A673 (cell line): ENCODE measurements around the gene NDST3. TPM values are rescaled to one million over a fixed set of nuclear protein-coding genes. Genes with fewer than 3 reads are reported as not detected.

ENCODE experiments used
- BruUV-seq: library from RNA; stranded (reverse); fragments of 400-500 nt; replicated peaks from 2 replicates; lab custom pipeline; 2021; lab: Mats Ljungman, UMichigan
- CTCF ChIA-PET: fragments of 300-600 bp; sonication (Branson Sonifier 250); formaldehyde crosslinking; loops from one replicate; lab custom pipeline; 2022; ENCODE audit warnings: antibody characterized with exemption; lab: Charles Lee
- POLR2A ChIA-PET: fragments of 300-600 bp; sonication (Branson Sonifier 250); formaldehyde crosslinking; loops from one replicate; lab custom pipeline; 2022; ENCODE audit warnings: antibody characterized with exemption; ENCODE audit not compliant: low non-redundant PET; lab: Charles Lee
- DNase-seq: peaks from one replicate; pipeline ENCODE4 v3.0.0-alpha.2; 2015; ENCODE audit warnings: low spot score
- H3K27ac ChIP-seq: fragments of 200-600 bp; sonication (generic); 2 replicates; pipeline ENCODE4 v1.5.1; 2016; ENCODE audit warnings: mixed run types, low read depth, mild to moderate bottlenecking, mixed read lengths, antibody characterized with exemption, low read length; ENCODE audit not compliant: poor library complexity, severe bottlenecking
- H3K27me3 ChIP-seq: fragments of 200-600 bp; sonication (generic); replicated peaks from 2 replicates; pipeline ENCODE4 v1.6.1; 2017; ENCODE audit warnings: mixed run types, low read depth, mild to moderate bottlenecking, mixed read lengths, antibody characterized with exemption, low read length; ENCODE audit not compliant: insufficient read depth, poor library complexity
- H3K36me3 ChIP-seq: fragments of 200-600 bp; sonication (generic); 2 replicates; pipeline ENCODE4 v1.6.1; 2016; ENCODE audit warnings: mixed run types, mild to moderate bottlenecking, mixed read lengths, antibody characterized with exemption, low read length; ENCODE audit not compliant: insufficient read depth, poor library complexity, severe bottlenecking
- H3K4me1 ChIP-seq: fragments of 200-600 bp; sonication (generic); 2 replicates; pipeline ENCODE4 v1.6.1; 2017; ENCODE audit warnings: mixed run types, mild to moderate bottlenecking, mixed read lengths, antibody characterized with exemption, low read length; ENCODE audit not compliant: insufficient read depth, poor library complexity, severe bottlenecking
- H3K4me3 ChIP-seq: fragments of 200-600 bp; sonication (generic); 2 replicates; pipeline ENCODE4 v1.5.1; 2016; ENCODE audit warnings: low read depth, mixed run types, mild to moderate bottlenecking, mixed read lengths, low read length; ENCODE audit not compliant: poor library complexity, severe bottlenecking
- H3K9me3 ChIP-seq: fragments of 200-600 bp; sonication (generic); 2 replicates; pipeline ENCODE4 v1.6.1; 2016; ENCODE audit warnings: mixed run types, low read depth, mild to moderate bottlenecking, mixed read lengths, antibody characterized with exemption, low read length; ENCODE audit not compliant: poor library complexity, severe bottlenecking
- EZH2 ChIP-seq: fragments of 200-600 bp; sonication (generic); IDR thresholded peaks from 2 replicates; pipeline ENCODE4 v1.6.1; 2017; ENCODE audit warnings: borderline replicate concordance, low read depth, mild to moderate bottlenecking, mixed read lengths, antibody characterized with exemption, low read length; ENCODE audit not compliant: poor library complexity, severe bottlenecking
- intact Hi-C: fragments of 100-400 bp; cut with micrococcal nuclease; formaldehyde crosslinking; loops from one replicate; pipeline ENCODE4 v1.10.0; 2022; ENCODE audit not compliant: unreplicated experiment
- total RNA-seq: library from RNA; stranded (reverse); gene quantifications from 2 replicates; pipeline ENCODE4 v1.2.3, GENCODE V29; 2021
- TF ChIP-seq, protein P1 (sequence below): fragments of 300-800, 200-600 bp; sonication (generic); conservative IDR thresholded peaks from 2 replicates; pipeline ENCODE4 v1.5.1; 2017; ENCODE audit warnings: low read depth, mild to moderate bottlenecking, antibody characterized with exemption, low read length, moderate library complexity, mixed read lengths

The NDST3 gene
- total RNA-seq, 1 experiment from 2014 or later: 3.0 TPM

- H3K27ac ChIP-seq: peak overlapping the region; percentile 94
These were observed 246.4 kb downstream of the NDST3 start for GRCh38 chr4:118280501-118281218.

GRCh38 chr4:118281611-118282442, 247.5 kb downstream of the NDST3 start:
- Histone ChIP-seq H3K4me1 (peaks cover 15% of the 10 kb centered on the region), H3K9me3 (no peaks in the 10 kb centered on the region), H3K36me3 (peaks cover 26% of the 10 kb centered on the region), H3K4me3 (no peak overlapping the region), H3K27me3 (no peaks in the 10 kb centered on the region), H3K27ac (peak overlapping the region; percentile 49)
- peak; percentile 59 for DNase-seq
- POLR2A ChIA-PET: no interaction called here
- TF ChIP-seq EZH2: no peak
- TF ChIP-seq, protein P1, sequence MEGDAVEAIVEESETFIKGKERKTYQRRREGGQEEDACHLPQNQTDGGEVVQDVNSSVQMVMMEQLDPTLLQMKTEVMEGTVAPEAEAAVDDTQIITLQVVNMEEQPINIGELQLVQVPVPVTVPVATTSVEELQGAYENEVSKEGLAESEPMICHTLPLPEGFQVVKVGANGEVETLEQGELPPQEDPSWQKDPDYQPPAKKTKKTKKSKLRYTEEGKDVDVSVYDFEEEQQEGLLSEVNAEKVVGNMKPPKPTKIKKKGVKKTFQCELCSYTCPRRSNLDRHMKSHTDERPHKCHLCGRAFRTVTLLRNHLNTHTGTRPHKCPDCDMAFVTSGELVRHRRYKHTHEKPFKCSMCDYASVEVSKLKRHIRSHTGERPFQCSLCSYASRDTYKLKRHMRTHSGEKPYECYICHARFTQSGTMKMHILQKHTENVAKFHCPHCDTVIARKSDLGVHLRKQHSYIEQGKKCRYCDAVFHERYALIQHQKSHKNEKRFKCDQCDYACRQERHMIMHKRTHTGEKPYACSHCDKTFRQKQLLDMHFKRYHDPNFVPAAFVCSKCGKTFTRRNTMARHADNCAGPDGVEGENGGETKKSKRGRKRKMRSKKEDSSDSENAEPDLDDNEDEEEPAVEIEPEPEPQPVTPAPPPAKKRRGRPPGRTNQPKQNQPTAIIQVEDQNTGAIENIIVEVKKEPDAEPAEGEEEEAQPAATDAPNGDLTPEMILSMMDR: no peak
- no TSS peak for BruUV-seq
- CTCF ChIA-PET: no interaction called here
- intact Hi-C loops: loop anchor here (5.0 kb wide), 1 partner anchor 70 kb away; the partner anchor contains the start of gene PRSS12

More at GRCh38 chr4:118280501-118281218, 246.4 kb downstream of the NDST3 start:
- Histone ChIP-seq H3K36me3 (peaks cover 26% of the 10 kb centered on the region), H3K27me3 (no peaks in the 10 kb centered on the region), H3K4me1 (peaks cover 15% of the 10 kb centered on the region), H3K4me3 (peak overlapping the region; percentile 83), H3K9me3 (no peaks in the 10 kb centered on the region)
- peak; percentile 68 for DNase-seq
- POLR2A ChIA-PET: no interaction called here
- intact Hi-C loops: loop anchor here (5.0 kb wide), 1 partner anchor 72 kb away; the partner anchor contains the start of gene PRSS12
- CTCF ChIA-PET: no interaction called here
- BruUV-seq: no TSS peak
- no peak for TF ChIP-seq EZH2
- TF ChIP-seq, protein P1: peak; percentile 62

DNA sequence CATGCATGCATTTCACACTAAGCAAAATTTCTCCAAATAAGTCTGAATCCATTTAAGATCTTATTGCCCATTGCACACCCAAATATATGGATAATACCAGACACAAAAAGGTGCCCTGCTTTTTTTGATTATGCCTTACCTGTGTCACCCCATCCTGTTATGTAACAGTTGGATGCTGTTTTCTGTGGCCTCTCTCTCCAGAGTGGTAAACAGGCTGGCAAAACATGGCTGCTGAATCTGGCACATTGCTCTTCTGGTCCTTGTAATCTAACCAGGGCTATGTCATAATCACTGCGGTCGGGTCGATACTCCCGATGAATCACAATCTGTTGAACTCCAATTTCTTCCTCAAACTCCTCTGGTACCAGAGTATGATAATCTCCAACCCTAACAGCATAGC, 248.4 kb downstream of the NDST3 start:
- intact Hi-C loops: loop anchor here (5.0 kb wide), 1 partner anchor 70 kb away; the partner anchor contains the start of gene PRSS12
- BruUV-seq: no TSS peak
- H3K27ac ChIP-seq: no peak overlapping the region
- H3K4me1 ChIP-seq: peaks cover 15% of the 10 kb centered on the region
- H3K9me3 ChIP-seq: no peaks in the 10 kb centered on the region
- no peak for TF ChIP-seq EZH2
- TF ChIP-seq, protein P1: no peak
- H3K36me3 ChIP-seq: peaks cover 26% of the 10 kb centered on the region
- no peaks in the 10 kb centered on the region for H3K27me3 ChIP-seq
- ChIA-PET POLR2A (no interaction called here), CTCF (no interaction called here)
- H3K4me3 ChIP-seq: no peak overlapping the region
- DNase-seq: peak; percentile 30
